WERI-Rb-1 (cell line): ENCODE data around the gene TMEM132D.

ENCODE experiments used
- DNase-seq: peaks from one replicate; pipeline ENCODE4 v3.0.0-alpha.2; 2020
- H3K27ac ChIP-seq: fragments of 250-450 bp; sonication (Bioruptor Pico); 2 replicates; pipeline ENCODE4 v1.5.1; 2020; ENCODE audit warnings: mild to moderate bottlenecking, moderate library complexity
- H3K27me3 ChIP-seq: fragments of 250-450 bp; sonication (Bioruptor Pico); 2 replicates; pipeline ENCODE4 v1.5.1; 2021; ENCODE audit warnings: mild to moderate bottlenecking, low read depth, moderate library complexity; ENCODE audit not compliant: insufficient read depth, severe bottlenecking
- H3K36me3 ChIP-seq: fragments of 250-450 bp; sonication (Bioruptor Pico); 2 replicates; pipeline ENCODE4 v1.5.1; 2020; ENCODE audit warnings: mild to moderate bottlenecking, moderate library complexity
- H3K4me3 ChIP-seq: 2 replicates; pipeline ENCODE4 v1.5.1; 2011; ENCODE audit warnings: low read depth, mild to moderate bottlenecking, control low read depth, low read length
- H3K9me3 ChIP-seq: fragments of 250-450 bp; sonication (Bioruptor Pico); 2 replicates; pipeline ENCODE4 v1.5.1; 2021; ENCODE audit warnings: mild to moderate bottlenecking, moderate library complexity; ENCODE audit not compliant: severe bottlenecking
- CTCF ChIP-seq: IDR thresholded peaks from 2 replicates; pipeline ENCODE4 v1.5.1; 2011; ENCODE audit warnings: low read depth, mild to moderate bottlenecking, control low read depth, inconsistent platforms, low read length

The TMEM132D gene

GRCh38 chr12:129069886-129070285 lies 833.9 kb downstream of the TMEM132D start:
- H3K27me3 ChIP-seq, result no peaks in the 10 kb centered on the region
- peak; percentile 42 for TF ChIP-seq CTCF
- H3K36me3 ChIP-seq, result no peaks in the 10 kb centered on the region
- H3K27ac ChIP-seq, result no peak overlapping the region
- no peak overlapping the region for H3K4me3 ChIP-seq
- no peaks in the 10 kb centered on the region for H3K9me3 ChIP-seq
- no peak for DNase-seq

- DNase-seq, result no peak
- Histone ChIP-seq H3K36me3 (no peaks in the 10 kb centered on the region), H3K27ac (no peak overlapping the region), H3K9me3 (no peaks in the 10 kb centered on the region), H3K27me3 (no peaks in the 10 kb centered on the region), H3K4me3 (no peak overlapping the region)
- no peak for TF ChIP-seq CTCF
Observed at GRCh38 chr12:129068684-129069083, 835.1 kb downstream of the TMEM132D start.

- H3K27ac ChIP-seq, result no peak overlapping the region
- no peaks in the 10 kb centered on the region for H3K9me3 ChIP-seq
- no peak overlapping the region for H3K4me3 ChIP-seq
- no peaks in the 10 kb centered on the region for H3K36me3 ChIP-seq
- peak; percentile 65 for DNase-seq
- peak; percentile 74 for TF ChIP-seq CTCF
- no peaks in the 10 kb centered on the region for H3K27me3 ChIP-seq
Observed at GRCh38 chr12:129067491-129067890, 836.3 kb downstream of the TMEM132D start.

GRCh38 chr12:129064209-129064855 lies 839.5 kb downstream of the TMEM132D start:
- DNase-seq, result peak; percentile 65
- no peaks in the 10 kb centered on the region for H3K36me3 ChIP-seq
- TF ChIP-seq CTCF, result no peak
- peaks cover 3% of the 10 kb centered on the region for H3K9me3 ChIP-seq
- no peak overlapping the region for H3K27ac ChIP-seq
- H3K27me3 ChIP-seq, result no peaks in the 10 kb centered on the region
- no peak overlapping the region for H3K4me3 ChIP-seq

- Histone ChIP-seq H3K27ac (no peak overlapping the region), H3K9me3 (peaks cover 3% of the 10 kb centered on the region), H3K27me3 (no peaks in the 10 kb centered on the region), H3K36me3 (no peaks in the 10 kb centered on the region), H3K4me3 (no peak overlapping the region)
- DNase-seq, result no peak
- no peak for TF ChIP-seq CTCF
Observed at GRCh38 chr12:129063600-129063999, 840.2 kb downstream of the TMEM132D start.

GRCh38 chr12:129053232-129053631 lies 850.6 kb downstream of the TMEM132D start:
- H3K27me3 ChIP-seq, result no peaks in the 10 kb centered on the region
- no peak for TF ChIP-seq CTCF

More at GRCh38 chr12:129053232-129053631, 850.6 kb downstream of the TMEM132D start:
- H3K9me3 ChIP-seq, result no peaks in the 10 kb centered on the region
- no peak overlapping the region for H3K27ac ChIP-seq
- H3K36me3 ChIP-seq, result no peaks in the 10 kb centered on the region
- DNase-seq, result no peak
- H3K4me3 ChIP-seq, result no peak overlapping the region
